SK-N-MC (cell line): ENCODE results near the gene SHANK2.

Source experiments
- DNase-seq: peaks from one replicate; pipeline ENCODE4 v3.0.0-alpha.2; 2011; ENCODE audit warnings: low read depth, low spot score
- H3K27ac ChIP-seq: fragments of 200-600 bp; sonication (generic); 2 replicates; pipeline ENCODE4 v1.5.1; 2016; ENCODE audit warnings: mixed run types
- H3K36me3 ChIP-seq: fragments of 200-600 bp; sonication (generic); 2 replicates; pipeline ENCODE4 v1.6.1; 2017; ENCODE audit warnings: antibody characterized with exemption, low read length, mixed read lengths; ENCODE audit not compliant: insufficient read depth
- H3K4me3 ChIP-seq: fragments of 200-600 bp; sonication (generic); 2 replicates; pipeline ENCODE4 v1.5.1; 2016
- H3K9ac ChIP-seq: fragments of 200-600 bp; sonication (generic); 2 replicates; pipeline ENCODE4 v1.8.0; 2017; ENCODE audit warnings: mixed run types, mixed read lengths; ENCODE audit not compliant: insufficient read length
- H3K9me3 ChIP-seq: fragments of 200-600 bp; sonication (generic); 2 replicates; pipeline ENCODE4 v1.6.1; 2017; ENCODE audit warnings: low read depth, mild to moderate bottlenecking, antibody characterized with exemption, low read length, moderate library complexity, mixed read lengths
- EZH2 ChIP-seq: fragments of 200-600 bp; sonication (generic); IDR thresholded peaks from one replicate; pipeline ENCODE4 v1.6.1; 2017; ENCODE audit warnings: antibody characterized with exemption
- FOXP2 ChIP-seq: optimal IDR thresholded peaks from 2 replicates; pipeline ENCODE3; 2011; ENCODE audit warnings: mild to moderate bottlenecking, moderate library complexity; ENCODE audit not compliant: insufficient read depth; ENCODE audit errors: extremely low read length, control extremely low read depth
- POLR2AphosphoS5 ChIP-seq: IDR thresholded peaks from 2 replicates; pipeline ENCODE4 v1.6.1; 2012; ENCODE audit warnings: mild to moderate bottlenecking, low read depth, low read length, borderline replicate concordance

SHANK2 gene

DNA sequence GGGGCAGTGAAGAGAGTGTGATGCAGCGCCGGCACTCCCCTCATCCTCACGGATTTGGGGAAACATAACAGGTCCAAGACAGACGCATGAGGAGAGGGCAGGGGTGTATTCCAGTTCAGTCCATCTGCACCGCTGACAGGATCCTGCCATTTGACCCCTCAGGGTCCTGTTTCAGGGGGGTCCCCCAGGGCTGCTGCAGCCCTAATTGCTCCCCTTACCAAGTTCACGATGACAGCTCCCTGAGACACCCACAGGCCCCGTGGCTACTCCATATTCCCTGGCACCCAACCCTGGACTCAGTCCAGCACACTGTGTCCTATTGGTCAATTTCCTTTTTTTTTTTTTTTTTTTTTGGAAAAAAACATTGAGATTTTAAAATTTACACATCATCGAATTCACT lies 41.5 kb downstream of the SHANK2 start:
- TF ChIP-seq EZH2 (no peak), FOXP2 (no peak), POLR2AphosphoS5 (no peak)
- Histone ChIP-seq H3K36me3 (no peaks in the 10 kb centered on the region), H3K9ac (no peak overlapping the region), H3K9me3 (no peaks in the 10 kb centered on the region), H3K27ac (no peak overlapping the region), H3K4me3 (no peak overlapping the region)
- DNase-seq: no peak

DNA sequence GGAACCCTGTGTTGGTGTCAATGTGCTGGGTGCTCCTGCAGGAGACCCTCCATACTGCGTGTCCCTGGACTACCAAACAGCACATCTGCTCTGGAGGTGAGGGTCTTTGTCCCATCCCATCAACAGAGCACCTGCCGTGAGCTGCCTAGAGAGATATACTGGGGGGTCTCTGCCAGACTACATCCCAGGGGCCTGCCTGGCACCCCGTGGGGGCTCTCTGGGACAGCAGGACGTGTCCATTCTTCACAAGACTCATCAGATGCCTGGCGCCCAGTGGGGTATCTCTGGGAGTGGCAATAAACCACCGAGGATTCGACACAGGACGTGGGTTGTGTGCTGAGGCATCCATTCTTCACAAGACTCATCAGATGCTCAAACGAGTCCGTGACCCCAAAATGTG lies 42.7 kb downstream of the SHANK2 start:
- no peak for DNase-seq
- H3K4me3 ChIP-seq: no peak overlapping the region
- no peaks in the 10 kb centered on the region for H3K9me3 ChIP-seq
- H3K27ac ChIP-seq: no peak overlapping the region
- TF ChIP-seq FOXP2 (no peak), POLR2AphosphoS5 (no peak)
- H3K9ac ChIP-seq: no peak overlapping the region
- H3K36me3 ChIP-seq: no peaks in the 10 kb centered on the region

DNA sequence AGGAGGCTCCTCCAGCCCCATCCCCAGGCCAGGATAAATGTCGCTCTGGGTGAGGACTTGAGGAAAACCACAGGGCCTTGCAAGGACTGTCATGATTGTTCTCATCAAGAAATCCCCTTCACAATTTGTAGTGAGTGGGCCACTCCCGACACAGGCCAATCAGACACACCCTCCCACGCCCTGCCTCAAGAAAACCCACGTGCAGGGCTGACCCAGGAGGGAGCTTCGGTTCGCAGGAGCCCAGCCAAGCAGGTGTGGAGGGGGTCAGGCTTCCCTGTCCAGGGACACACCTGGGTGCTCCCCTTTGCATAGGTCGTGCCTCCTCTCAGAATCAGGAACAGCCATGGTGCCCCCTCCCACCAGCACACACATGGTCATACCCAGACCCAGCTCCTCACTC lies 43.2 kb downstream of the SHANK2 start:
- Histone ChIP-seq H3K4me3 (no peak overlapping the region), H3K36me3 (no peaks in the 10 kb centered on the region), H3K27ac (no peak overlapping the region), H3K9me3 (no peaks in the 10 kb centered on the region), H3K9ac (no peak overlapping the region)
- TF ChIP-seq EZH2 (no peak), POLR2AphosphoS5 (no peak), FOXP2 (no peak)
- no peak for DNase-seq

DNA sequence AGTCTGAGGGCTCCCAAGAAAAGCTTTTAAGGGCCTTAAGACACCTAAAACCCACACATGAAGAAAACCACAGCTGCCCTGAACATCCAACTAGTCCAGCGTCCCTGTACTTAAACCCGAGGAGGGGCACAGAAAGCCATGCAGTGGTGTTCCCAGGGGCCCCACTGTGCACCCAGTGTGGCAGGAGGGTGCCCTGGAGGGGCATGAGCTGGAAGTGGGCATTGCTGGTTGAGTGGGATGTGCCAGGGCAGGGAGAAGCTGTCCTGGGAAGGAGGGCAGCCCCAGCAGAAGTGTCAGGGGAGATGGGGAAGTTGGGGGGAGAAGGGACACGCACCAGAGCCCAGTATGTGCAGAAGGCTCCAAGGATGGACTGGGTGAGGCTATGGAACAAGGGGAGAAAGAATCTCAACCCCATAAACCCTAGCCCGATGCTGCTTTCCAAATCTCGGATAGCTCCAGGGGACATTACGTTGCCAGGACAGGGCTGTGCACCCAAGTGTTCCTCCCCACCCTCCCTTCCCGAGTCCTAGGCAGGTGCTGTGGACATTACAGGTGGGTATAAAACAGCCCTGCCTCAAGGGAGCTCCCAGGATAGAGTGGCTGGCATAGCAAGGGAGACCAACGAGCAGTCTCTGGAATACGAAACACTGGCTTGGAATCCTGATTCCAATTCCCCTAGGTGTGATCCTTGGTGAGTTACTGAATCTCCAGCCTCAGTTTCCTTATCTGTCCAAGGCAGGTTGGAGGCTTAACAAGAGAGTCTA lies 44.2 kb downstream of the SHANK2 start:
- no peak for TF ChIP-seq POLR2AphosphoS5
- Histone ChIP-seq H3K9ac (no peak overlapping the region), H3K4me3 (no peak overlapping the region), H3K9me3 (no peaks in the 10 kb centered on the region), H3K27ac (no peak overlapping the region), H3K36me3 (no peaks in the 10 kb centered on the region)
- DNase-seq: no peak

DNA sequence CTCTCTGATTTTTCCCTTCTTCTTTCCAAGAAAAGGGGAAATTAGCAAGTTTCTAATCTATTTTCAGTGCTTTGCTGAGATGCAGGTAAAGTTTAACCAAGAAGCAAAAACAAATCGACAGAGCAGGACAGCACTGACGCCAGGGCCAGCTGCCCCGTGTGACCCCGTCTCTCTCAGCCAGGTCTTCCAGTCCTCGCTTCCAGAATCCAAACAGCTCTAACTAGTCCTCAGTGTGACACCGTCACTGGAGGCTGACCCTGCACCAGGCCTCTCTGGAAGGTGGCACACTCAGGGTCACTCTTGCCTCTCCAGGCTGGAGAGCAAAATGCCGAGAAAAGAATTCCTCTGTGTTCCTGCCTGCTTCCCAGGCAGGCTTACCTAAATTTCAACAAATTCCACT lies 44.8 kb downstream of the SHANK2 start:
- DNase-seq: no peak
- no peaks in the 10 kb centered on the region for H3K36me3 ChIP-seq

DNA sequence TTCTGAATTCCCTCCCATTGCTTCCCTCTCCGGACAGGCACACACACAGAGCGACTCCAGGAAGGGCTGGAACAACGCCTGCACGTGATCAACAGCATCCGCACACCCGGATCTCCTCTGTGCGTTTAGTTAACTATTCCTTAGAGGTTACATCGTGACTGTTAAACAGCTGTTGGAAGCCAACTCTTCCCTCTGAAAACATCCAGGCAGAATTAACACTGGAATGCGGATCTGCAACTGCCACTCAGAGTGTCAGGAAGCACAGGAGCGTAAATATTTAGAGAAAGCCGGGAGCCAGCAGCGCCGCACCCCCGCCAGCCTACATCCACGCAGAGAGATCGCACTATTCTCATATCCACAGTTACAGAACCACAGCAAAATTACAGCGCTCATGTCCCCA lies 46.2 kb downstream of the SHANK2 start:
- Histone ChIP-seq H3K36me3 (no peaks in the 10 kb centered on the region), H3K4me3 (no peak overlapping the region), H3K9me3 (no peaks in the 10 kb centered on the region), H3K9ac (no peak overlapping the region), H3K27ac (no peak overlapping the region)
- TF ChIP-seq EZH2 (no peak), FOXP2 (no peak), POLR2AphosphoS5 (no peak)
- DNase-seq: no peak

More for the DNA sequence above, 44.8 kb downstream of the SHANK2 start:
- no peaks in the 10 kb centered on the region for H3K9me3 ChIP-seq
- no peak overlapping the region for H3K4me3 ChIP-seq
- TF ChIP-seq POLR2AphosphoS5: no peak
- no peak for TF ChIP-seq EZH2
- no peak for TF ChIP-seq FOXP2
- no peak overlapping the region for H3K27ac ChIP-seq
- no peak overlapping the region for H3K9ac ChIP-seq

DNA sequence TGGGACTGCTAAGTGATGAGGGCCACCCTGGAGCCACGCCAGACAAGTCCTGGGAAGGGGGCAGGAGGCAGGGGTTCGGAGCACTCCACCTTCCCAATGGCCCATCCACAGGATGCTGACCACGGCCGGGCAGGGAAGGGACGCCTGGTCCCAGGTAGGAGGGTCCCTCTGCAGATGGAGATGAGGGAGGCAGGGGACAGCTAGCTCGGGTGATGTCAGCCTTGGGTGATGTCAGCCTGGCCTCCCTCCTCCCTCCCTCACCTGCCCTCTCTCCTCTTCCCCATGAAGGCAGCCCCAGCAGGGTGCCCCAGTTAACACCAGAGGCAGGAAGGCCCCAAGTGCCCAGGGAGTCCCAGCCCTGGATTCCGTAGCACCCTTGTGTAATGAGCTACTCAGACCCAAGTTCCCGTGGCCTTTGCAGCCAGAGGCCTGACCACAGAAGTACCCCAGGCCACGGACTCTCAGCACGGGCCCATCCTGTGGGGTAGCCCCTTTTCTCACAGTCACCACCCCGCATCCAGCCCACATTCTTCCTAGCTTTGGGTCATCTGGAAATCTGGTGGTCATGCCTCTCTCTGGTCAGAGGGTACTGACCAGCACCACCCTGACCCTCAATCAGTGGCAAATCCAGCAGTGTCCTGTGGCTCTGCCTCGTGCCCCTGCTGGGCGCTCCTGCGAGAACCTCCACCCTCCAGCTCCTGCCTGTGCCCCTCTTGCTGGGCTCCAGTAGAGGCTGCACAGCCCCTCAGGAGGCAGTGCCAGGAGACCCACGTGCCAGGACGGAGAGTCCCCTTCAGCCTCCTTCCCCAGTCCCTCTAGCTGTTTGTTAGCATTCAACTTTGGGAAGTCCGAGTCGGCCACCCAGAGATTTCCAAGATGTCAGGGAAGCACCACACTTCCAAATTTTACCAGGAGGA lies 47.4 kb downstream of the SHANK2 start:
- TF ChIP-seq FOXP2: no peak
- no peak for TF ChIP-seq EZH2
- DNase-seq: no peak

DNA sequence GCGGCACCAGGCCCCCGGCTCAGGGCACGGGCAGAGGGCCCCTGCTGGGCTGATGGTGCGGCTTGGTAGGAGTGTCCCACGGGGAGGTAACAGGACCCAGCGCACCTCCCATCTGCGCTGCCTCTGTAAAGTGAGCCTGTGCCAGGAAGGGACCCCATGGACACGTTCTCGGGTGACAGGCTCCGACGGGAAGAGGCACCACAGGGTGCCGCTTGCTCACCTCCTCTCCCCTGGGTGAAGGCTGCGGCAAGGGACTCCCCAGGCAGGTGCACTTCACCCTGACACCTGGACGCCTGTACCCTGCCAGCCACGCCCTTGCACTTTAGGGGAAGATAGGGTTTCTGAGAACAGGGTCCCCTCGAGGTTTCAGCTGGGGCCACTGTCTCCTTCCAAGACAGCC lies 48.1 kb downstream of the SHANK2 start:
- Histone ChIP-seq H3K9ac (no peak overlapping the region), H3K36me3 (no peaks in the 10 kb centered on the region), H3K4me3 (no peak overlapping the region), H3K27ac (no peak overlapping the region), H3K9me3 (no peaks in the 10 kb centered on the region)
- no peak for TF ChIP-seq POLR2AphosphoS5
- no peak for TF ChIP-seq EZH2
- no peak for TF ChIP-seq FOXP2
- no peak for DNase-seq

More for the DNA sequence above, 47.4 kb downstream of the SHANK2 start:
- Histone ChIP-seq H3K9ac (no peak overlapping the region), H3K27ac (no peak overlapping the region), H3K4me3 (no peak overlapping the region), H3K36me3 (no peaks in the 10 kb centered on the region), H3K9me3 (no peaks in the 10 kb centered on the region)
